ENCODE measurements around the gene PGBD5.
A peak's percentile ranks its signal among the peaks of the same experiment; 100 is the strongest.

The PGBD5 gene

GRCh38 chr1:230320804-230321203, 105.3 kb downstream of the PGBD5 start:
- DNase-seq: no peak

DNA sequence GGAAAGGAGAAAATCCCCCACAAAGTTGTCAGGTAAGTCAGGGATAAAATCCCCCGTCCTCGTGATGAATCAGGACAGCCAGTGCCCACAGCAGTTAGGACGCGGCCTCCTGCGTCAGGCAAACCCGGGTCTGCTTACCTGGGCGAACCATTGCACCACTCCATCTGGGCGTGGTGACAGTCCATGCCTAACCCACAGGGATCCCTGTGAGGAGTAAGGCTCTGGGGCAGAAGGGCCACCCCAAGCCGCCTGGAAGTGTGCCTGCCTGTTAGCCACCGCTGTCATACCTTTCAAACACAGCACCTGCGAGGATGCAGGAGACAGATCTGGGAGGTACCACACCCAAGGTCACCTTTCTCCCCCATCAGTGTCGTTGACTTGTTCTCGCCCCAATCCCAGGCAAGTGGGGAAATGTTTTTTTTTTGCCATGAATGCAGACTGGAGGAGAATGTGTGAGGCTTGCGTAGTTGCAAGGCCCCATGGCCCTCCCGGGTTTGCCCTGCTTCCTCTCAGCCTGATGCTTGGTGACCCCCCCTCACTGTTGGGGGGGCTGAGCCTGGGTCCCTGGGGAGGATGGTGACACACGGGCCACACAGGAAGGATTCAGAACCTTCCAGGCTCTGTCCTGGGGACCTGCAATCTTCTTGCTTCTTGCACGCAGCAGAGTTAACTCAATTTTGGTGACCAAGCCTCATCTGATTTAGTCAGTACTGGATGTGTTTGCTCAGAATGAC, 107.0 kb downstream of the PGBD5 start:
- no peak for DNase-seq

DNA sequence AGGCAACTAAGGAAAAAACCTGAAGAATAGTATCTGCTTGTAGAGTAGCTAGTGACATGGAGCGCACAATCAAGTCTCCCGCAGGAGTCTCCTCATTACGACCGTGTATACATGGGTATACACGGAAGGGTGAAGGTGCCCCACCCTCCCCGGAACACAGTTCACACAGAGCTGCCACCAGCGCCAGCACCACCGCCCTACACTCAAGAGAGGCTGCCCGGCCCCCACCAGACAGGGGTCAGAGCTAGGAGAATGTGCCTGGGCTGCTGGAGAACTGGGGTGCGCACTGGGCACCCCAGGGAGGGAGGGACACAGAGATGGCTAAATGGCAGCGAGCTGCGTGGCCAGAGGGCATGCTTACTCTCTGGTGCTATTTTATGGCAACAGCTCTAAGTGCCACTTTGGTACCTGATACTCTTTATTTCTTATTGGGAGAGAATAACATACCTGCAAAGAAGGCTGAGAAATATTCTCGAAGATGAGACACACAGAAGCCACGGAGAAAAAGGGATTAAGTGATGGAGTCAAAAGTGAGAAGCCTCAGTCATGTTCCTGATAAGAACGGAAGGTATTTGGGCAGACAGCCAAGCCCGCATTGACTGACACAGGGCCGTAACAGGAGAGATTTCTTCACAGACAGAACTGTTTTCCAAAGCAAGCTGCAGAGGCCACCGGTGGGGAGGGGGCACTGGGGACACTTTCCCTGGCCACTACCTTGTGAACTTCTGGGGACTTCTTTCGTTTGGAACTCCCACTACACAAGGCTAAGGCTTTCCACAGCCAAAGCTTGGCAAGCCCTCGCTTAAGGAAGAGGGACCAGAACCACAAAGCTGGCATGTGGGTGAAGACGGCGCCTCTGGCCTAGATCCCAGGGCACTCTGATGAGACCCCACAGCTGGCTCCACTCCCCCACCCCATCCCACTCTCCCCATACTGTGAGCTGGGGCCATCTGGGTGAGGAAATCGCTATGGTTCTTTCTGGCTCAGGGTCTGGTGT, 108.0 kb downstream of the PGBD5 start:
- DNase-seq: peak; percentile 25

DNA sequence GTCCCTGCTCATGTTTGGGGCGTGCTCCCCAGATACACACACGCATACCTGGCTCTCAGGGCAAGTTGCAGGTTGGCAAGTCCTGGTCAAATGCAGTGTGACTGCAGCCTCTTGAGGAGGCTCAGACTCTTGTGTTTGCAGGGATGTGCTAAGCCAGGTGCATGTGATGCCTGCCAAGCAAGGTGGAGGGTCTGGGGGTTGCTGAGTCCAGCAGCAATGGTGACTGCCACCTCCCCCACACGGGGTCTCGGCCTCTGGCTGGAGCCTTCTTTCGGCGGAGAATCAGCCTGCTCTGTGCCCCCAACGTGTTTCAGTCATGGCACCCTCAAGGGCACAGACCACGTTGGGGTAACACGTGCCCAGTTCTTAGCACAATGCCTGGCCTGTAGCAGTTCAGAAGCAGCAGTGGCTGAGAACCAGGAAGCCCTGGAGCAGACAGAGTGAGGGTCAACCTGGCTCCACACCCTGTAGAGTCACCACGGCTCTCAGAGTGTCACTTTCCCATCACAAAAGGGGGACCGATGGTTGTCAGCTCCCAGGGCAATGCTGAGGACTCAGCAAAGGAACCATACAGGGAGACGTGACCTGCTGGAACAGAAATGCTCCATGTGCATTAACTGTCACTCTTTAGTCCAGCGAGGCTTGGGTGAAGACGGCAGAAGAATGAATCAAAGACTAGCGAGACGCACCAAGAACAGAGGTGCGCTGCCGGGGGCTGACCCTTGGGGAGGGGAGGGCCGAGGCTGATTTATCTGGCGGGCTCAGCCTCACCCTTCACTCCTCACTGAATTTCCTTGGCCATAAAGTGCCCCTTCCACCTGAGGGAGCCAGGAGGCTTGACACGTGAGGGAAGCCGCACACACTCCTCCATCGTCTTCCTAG, 109.0 kb downstream of the PGBD5 start:
- DNase-seq: no peak

GRCh38 chr1:230315099-230315498, 111.0 kb downstream of the PGBD5 start:
- no peak for DNase-seq

DNA sequence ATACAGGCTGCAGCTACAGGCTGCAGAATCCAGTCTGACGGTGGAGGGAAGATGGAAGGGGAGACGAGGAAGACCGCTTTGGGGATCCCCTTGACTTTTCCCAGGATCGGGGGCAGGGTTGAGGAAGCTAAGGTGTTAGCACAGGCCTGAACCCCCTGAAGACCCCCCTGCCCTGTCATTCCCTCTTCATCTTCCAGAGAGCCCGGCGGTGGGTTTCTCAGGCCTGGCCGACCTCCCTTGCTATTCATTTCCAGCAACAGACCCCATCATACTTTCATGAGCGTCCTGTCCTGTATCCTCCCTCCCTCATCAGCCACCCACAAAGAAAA, 112.0 kb downstream of the PGBD5 start:
- no peak for DNase-seq

GRCh38 chr1:230313453-230314141, 112.5 kb downstream of the PGBD5 start:
- no peak for DNase-seq

DNA sequence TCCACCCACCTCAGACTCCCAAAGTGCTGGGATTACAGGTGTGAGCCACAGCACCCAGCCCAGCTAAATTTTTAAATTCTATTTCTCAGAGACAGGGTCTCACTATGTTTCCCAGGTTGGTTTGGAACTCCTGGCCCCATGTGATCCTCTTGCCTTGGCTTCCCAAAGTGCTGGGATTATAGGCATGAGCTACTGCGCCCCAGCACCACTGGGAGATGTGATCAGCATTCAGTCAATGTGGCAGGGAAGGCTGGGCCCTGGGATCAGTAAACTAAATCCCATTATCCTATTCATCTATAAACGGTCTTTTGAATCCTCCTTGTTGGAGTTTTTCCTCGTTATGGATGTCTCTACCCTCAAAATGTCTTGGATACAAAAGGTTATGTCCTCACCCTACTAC, 113.5 kb downstream of the PGBD5 start:
- DNase-seq: no peak

DNA sequence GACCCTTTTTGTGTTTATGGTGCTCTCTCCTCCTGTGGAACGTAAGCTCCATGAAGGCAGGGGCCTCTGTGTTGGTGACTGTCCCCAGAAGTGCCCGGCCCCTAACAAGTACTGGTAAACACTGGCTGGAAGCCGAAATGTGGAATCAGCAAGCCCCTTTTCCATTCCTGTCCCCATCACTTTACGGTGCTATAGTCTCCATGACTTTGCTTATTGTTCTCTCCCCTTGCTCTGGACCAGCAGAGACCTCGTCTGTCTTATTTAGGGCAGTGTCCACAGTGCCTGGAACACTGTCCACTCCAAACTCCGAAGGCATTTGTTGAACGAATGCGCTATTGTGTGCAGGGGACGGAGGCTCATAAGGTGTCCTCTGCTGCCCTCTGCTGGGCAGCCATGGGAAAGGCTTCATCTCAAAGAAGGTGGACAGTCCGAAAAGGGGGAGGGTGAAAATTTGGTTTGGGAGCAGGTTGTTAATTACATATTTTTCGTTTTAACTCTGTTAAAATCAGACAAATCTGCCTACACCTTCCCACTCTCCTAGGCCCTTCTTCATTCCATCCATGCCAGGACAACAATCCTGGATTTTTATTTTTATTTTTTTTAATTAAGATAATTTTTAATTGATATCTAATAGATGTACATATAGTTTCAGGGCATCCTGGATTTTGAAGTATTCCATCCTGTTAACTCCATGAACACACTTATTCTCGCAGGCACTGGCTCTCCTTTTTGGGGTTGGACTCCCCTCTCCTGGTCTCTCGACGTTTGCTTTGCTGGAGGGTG, 115.6 kb downstream of the PGBD5 start:
- peak; percentile 81 for DNase-seq

DNA sequence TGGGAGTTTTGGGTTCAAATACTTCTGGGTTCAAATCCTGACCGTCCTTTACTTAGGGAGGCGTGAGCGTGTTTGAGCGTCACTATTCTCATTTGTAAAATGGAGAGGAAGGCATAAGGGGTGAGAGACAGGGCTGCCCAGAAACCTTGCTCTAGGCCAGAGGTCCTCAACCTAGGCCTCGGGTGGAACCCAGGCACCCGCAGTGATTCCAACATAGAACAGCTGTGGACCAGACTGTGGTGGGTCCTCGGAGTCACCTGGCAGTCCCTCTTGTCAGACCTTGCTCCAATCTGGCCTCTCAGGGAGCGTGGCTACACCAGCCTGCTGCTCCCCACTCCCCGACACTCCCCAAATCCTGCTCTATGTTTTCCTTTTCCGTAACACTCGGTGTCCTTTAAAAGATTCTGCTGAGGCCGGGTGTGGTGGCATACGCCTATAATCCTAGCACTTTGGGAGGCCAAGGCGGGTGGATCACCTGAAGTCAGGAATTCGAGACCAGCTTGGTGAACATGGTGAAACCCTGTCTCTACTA, 116.4 kb downstream of the PGBD5 start:
- DNase-seq: no peak

DNA sequence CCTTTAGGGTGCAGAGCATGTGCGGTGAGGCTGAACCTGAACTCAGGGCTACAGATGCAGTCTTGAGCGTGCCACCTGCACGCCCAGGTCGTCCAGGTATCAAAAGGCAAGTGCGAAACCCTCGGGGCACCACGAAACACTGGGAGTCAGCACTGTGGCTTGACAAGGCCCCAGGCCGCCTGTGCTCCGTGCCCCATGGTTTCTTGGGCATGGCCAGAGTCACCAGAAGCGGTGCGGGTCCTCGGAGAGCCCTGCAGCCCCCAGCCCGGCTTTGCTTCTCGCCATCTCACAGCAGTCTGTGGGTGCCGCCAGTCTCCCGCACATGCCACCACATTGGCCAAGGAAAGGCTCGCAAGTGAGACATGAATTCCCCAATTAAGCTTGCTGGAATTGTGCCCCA, 117.3 kb downstream of the PGBD5 start:
- no peak for DNase-seq

DNA sequence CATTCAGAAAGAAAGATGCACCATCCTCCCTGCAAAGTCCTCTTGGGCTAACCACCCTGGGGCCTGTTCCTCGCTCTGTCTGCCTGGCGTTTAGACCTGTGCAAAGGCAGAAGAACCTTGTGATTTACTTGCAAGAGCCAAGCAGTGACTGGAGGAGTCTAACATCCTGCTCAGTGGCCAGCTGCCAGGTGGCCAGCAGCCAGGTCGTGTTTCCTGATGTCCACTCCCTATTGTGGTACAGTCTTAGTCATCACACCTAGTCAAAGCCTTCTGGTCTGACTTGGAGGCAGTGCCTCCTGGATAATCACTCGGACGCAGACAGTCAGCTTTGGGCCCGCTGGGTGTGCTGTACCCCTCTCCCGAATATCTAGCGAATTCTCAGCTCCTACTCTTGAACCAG, 118.1 kb downstream of the PGBD5 start:
- DNase-seq: peak; percentile 50

DNA sequence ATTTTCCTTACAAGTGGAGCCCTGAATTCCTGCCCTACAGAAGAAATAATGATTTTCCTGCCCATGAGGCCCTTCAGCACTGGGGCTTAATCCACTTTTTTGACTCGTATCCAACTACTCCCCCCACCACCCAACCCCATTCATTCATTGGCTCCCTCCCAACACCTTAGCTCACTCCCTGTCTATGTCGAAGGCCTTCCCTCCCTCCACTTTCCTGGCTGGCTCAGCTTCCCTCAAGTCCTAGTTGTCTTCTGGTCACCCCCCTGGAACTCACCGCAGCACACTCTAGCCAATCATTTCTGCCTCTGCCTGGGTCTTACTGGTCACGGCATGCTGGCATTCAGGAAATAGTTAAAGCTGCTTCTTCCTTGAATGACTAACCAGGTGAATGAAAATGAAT, 118.9 kb downstream of the PGBD5 start:
- DNase-seq: no peak

DNA sequence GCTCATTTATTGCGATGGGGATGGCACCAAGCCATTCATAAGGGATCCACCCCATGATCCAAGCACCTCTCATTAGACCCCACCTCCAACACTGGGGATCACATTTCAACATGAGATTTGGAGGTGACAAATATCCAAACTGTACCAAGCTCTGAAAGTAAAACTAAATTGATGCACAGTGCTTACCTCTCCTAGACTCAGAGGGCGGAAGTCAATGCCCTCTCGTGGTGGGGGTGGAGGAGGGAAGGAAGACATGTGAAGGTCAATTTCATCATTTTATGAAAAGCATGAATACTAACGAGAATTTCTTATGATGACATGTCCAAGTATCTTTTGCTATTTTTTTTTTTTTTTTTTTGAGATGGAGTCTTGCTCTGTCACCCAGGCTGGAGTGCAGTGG, 120.0 kb downstream of the PGBD5 start:
- no peak for DNase-seq

GRCh38 chr1:230303822-230304221, 122.3 kb downstream of the PGBD5 start:
- no peak for DNase-seq

DNA sequence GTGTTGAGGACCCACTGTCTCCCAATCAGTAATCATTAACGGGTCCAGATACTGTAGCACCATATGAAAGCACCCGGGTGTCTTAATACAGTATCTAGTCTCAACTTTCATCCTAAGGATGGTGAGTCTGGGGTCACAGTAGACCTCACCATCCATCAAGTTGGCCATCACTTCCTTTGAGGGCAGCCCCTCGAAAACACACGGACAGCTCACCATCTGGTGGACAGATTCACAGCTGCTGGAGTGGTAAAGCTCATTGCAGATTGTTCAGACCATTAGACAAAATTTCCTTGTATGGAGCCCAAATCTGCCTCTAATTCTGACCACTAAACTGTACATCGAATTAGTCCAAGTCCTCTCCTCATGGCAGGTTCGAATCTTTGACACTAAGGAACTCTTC, 123.1 kb downstream of the PGBD5 start:
- DNase-seq: no peak

DNA sequence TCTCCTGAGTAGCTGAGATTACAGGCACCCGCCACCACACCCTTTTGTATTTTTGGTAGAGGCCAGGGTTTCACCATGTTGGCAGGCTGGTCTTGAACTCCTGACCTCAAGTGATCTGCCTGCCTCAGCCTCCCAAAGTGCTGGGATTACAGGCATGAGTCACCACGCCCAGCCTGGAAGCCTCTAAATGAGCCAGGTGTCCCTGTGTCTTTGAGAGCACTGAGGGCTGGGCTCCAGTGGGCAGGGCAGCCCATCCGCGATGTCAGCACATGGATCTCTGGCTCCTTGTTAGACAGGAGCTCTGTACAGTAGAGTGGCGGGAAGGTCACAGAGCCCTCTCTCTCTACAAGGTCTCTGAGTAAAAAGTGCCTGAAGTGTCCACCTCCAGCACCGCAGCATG, 124.3 kb downstream of the PGBD5 start:
- no peak for DNase-seq

DNA sequence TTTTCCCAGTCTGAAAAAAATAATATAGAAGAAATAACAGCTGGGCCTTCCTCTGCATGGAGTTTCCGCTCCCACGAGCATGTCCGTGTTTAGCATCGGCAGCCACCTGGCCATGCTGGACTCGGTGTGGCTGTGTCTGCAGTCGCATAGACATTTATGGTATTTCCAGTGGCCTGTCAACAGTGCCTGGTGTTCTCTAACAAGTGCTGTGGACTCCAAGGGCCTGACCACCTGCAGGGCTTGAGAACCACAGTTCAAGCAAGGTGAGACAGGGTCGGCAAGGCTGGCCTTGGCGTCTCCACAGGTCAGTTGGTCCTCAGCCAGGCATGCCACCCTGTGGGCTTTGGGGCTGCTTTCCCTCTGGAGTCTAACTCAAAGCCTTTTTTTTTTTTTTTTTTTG, 124.8 kb downstream of the PGBD5 start:
- DNase-seq: no peak

GRCh38 chr1:230300322-230301301, 125.5 kb downstream of the PGBD5 start:
- no peak for DNase-seq

All from hematopoietic multipotent progenitor cell treated with erythropoietin and hydrocortisone succinate and interleukin-3 and kit ligand, for 8 days (in vitro differentiated cells).